ENCODE measurements around the gene SUSD6. TPM values are rescaled to one million over a fixed set of nuclear protein-coding genes. Genes with fewer than 3 reads are reported as not detected.
"Not testable (repeated sequence)": the region's sequence is repeated elsewhere in the genome, so short reads cannot be mapped to it uniquely, and the experiment has no call there.

SUSD6 gene
- total RNA-seq, 1 donor from 2014 or later: 21.4 TPM

DNA sequence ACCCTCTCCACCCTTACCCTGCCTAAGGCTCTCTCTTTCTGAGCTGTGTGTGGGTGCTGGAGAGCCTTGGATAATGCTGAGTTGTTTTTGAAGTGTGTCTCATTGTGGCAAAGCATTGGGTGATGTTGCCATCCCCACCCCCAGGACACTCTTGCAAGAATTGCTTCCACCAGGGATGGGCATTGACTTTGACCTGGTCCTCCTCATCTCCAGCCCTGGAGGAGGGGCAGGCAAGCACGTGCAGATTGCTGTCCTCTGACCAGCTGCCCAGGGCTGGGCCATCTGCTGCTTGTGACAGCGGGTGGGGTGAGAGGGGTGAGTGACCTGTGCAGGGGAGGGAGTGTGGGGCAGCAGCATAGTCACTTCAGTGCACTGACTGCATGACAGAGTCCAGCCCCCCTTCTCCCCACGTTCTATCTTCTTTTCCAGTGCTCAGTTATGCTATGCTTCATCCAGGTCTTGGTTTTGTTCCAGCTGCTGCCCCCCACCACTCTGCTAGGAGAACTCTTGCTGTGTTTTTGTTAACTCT is 26.2 kb downstream of the SUSD6 start:
- intact Hi-C loops (cut with micrococcal nuclease): no loop called here
- DNase-seq (peak; percentile 55), ATAC-seq (peak; percentile 70)

DNA sequence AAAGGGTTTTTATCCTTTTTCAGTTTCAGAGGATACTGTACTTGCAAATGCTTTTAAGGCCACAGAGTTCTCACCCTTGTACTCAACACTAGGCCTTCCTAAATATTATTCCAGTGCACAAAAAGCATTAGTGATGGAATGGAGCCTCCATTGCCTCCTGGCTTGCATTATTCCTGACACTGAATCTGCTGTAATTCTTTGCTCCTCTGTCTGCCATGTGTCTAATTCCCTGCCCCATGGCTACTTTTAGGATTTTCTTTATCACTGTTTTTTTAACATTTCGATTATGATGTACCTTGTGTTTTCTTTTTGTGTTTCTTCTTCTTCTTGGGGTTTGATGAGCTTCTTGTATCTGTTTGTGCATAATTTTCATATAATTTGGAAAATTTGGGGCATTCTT is 29.5 kb downstream of the SUSD6 start:
- intact Hi-C loops (cut with micrococcal nuclease): no loop called here
- DNase-seq (no peak), ATAC-seq (no peak)

DNA sequence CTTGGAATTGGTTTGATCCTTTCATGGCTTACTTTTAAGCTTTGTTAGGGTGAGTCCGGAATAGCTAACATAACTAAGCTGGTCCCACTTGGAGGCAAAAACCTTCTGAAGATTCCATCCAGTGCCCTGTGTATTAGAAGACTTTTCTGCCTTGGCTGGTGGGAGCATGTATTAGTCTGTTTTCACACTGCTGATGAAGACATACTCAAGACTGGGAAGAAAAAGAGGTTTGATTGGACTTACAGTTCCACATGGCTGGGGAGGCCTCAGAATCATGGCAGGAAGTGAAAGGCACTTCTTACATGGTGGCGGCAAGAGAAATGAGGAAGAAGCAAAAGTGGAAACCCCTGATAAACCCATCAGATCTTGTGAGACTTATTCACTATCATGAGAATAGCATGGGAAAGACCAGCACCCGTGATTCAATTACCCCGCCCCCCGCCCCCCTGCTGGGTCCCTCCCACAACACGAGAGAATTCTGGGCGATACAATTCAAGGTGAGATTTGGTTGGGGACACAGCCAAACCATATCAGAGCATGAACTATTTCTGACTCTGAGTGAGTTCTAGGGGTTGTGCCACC is 30.9 kb downstream of the SUSD6 start:
- intact Hi-C loops (cut with micrococcal nuclease); DNase-seq; ATAC-seq: not testable (repeated sequence)

GRCh38 chr14:69643430-69644200 is 32.2 kb downstream of the SUSD6 start:
- ATAC-seq: peak; percentile 71
- peak; percentile 49 for DNase-seq
- intact Hi-C loops (cut with micrococcal nuclease): no loop called here

- no peak for ATAC-seq
- intact Hi-C loops (cut with micrococcal nuclease): no loop called here
- no peak for DNase-seq
Observed at GRCh38 chr14:69644814-69645213, 33.4 kb downstream of the SUSD6 start.

- ATAC-seq (no peak), DNase-seq (no peak)
- intact Hi-C loops (cut with micrococcal nuclease): no loop called here
Observed at GRCh38 chr14:69647213-69647612, 35.8 kb downstream of the SUSD6 start.

DNA sequence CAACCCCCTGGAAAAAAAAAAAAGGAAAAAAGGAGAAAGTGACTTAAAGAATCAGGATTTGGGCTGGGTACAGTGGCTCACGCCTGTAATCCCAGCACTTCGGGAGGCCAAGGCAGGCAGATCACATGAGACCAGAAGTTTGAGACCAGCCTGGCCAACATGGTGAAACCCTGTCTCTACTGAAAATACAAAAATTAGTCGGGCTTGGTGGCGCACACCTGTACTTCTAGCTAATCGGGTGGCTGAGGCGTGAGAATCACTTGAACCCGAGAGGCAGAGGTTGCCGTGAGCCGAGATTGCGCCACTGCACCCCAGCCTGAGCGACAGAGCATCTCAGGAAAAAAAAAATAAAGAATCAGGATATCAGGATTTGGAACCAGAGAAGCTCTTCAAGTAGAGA is 36.2 kb downstream of the SUSD6 start:
- ATAC-seq; intact Hi-C loops (cut with micrococcal nuclease); DNase-seq: not testable (repeated sequence)

DNA sequence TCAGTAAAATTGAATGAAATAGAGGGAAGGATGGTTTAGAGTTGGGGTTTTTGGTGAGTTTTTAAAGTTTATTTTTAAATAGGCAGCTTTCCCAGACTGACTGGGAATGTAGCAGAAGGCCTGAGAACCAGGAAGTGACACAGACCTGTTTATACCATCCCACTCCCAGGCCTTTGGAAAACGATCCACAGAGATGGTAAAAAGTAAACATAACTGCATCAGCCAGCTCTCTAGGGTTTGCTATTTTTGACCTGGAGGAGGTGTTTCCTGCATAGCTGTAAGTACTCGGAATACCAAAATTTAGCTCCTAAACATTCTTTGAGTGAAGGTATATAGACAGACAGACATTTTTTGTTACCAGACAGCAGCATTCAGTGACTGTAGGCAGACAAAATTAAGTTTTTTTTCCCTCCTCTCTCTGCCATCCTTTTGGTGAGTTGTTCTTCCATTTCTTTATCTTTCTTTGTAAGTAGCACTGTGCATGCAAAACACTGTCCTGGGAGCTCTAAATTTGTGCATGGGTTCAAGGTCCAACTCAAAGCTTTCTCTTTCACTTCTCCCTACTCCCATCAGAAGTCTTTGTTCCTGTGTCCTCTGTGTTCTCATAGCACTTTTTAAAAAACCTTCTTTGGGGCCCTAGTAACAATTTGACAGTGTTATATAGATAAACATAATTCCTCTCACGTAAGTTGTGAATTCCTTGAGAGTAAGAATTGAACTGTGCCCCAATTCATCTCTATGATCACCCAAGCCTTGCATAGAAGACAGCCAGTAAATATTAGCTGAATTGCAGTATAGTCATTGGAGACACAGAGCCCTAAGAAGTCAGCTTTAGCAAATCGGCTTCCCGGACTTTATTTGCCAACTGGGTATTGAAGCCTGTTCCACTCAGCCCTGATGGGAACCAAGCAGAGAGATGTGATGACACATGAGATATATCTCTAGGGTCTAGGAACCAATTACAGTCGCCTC is 37.4 kb downstream of the SUSD6 start:
- ATAC-seq (peak; percentile 55), DNase-seq (no peak)
- intact Hi-C loops (cut with micrococcal nuclease): no loop called here

- ATAC-seq: peak; percentile 16
- no peak for DNase-seq
- intact Hi-C loops (cut with micrococcal nuclease): no loop called here
Observed at GRCh38 chr14:69650948-69651369, 39.6 kb downstream of the SUSD6 start.

DNA sequence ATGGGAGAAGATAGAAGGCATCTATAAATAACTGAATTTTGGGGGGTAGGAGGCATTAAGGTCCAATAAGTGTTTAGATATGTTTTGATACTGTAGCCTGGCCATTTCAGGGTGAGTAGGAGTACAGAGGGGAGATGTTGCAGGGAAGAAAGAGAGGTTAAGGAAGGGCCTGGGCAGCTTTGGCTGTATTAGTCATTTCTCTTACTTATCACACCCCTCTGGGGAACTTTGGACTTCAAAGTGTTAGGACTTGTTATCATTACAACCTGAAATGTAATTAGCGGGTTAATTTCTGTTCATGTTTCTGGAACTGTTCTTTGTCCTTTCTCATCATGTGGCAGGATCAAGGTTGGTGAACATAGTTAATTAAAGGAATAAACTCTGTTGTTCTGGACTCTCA is 40.3 kb downstream of the SUSD6 start:
- no peak for ATAC-seq
- intact Hi-C loops (cut with micrococcal nuclease): no loop called here
- no peak for DNase-seq

DNA sequence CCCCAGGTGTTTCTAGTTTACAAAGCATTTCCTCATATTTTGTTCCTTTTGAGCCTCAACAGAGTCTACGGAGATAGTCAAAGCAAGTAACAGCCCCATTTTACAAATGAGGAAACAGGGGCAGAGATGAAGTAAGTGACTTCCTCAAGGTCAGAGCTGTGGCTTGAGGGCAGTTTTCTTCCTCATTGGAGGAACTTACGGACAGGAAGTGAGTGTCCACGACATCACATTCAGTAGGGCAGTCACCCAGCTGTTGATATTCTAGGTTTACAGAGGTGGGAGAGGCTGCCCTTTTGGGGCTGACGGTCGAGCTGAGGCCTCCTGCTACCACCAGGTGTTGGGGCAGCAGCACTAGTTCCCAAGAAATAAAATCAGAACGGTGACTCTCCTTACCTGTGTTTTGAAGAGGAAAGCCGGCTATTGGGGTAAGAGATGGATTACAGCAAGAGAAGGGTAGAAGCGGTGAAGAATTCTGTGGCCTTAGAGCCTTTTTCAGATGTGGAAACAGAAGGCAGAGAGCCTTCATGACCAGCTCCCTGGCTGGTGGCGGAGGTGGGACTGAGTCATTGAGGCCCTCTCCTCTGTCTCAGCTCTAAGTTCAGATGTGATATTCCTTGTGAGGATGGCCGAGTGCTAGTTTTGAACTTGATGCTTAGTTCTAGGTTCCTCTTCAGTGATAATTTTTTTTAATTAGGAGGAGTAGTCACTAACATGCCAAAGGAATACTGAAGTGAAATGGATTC is 41.7 kb downstream of the SUSD6 start:
- peak; percentile 20 for ATAC-seq
- intact Hi-C loops (cut with micrococcal nuclease): no loop called here
- no peak for DNase-seq

GRCh38 chr14:69654116-69654515 is 42.7 kb downstream of the SUSD6 start:
- no peak for DNase-seq
- ATAC-seq: no peak
- intact Hi-C loops (cut with micrococcal nuclease): no loop called here

GRCh38 chr14:69657950-69658355 is 46.6 kb downstream of the SUSD6 start:
- intact Hi-C loops (cut with micrococcal nuclease): no loop called here
- DNase-seq: no peak
- ATAC-seq: peak; percentile 54

DNA sequence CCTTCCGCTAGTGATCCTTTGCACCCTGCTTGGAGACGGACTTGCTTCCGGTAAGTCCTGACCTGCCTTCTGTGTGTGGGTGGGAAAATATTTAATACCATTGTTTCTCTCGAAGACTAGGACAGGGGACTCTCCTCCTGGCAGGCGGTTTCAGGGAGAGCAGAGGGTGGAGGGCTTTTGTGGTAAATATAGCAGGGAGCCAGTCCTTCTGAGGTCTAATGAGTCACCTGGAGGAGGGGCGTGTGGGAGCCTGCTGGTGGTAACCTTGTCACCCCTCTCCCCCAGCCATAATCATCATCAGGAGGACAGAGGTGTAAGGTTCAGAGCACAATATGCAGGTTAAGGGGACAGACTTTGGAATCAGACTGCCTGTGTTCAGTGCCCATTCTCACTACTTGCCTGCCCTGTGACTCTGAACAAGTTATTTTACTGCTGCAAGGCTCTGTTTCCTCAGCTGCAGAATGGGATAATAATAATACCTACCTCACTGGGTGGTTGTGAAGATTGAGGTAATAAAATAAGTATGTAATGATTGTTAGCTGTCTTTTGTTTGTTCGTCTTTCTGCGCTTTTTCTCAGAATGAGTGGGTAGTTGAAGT is 47.4 kb downstream of the SUSD6 start:
- intact Hi-C loops (cut with micrococcal nuclease): no loop called here
- ATAC-seq (peak; percentile 33), DNase-seq (no peak)

- no peak for ATAC-seq
- intact Hi-C loops (cut with micrococcal nuclease): loop anchor here (10.0 kb wide), 1 partner anchor 46 kb away; the partner anchor contains the start of gene SUSD6
- no peak for DNase-seq
Observed at GRCh38 chr14:69660344-69661193, 49.2 kb downstream of the SUSD6 start.

- ATAC-seq (no peak), DNase-seq (no peak)
- intact Hi-C loops (cut with micrococcal nuclease): loop anchor here (10.0 kb wide), 1 partner anchor 46 kb away; the partner anchor contains the start of gene SUSD6
Observed at GRCh38 chr14:69661194-69661537, 49.8 kb downstream of the SUSD6 start.

GRCh38 chr14:69662636-69663299 is 51.4 kb downstream of the SUSD6 start:
- DNase-seq (no peak), ATAC-seq (no peak)
- intact Hi-C loops (cut with micrococcal nuclease): loop anchor here (10.0 kb wide), 1 partner anchor 48 kb away; the partner anchor contains the start of gene SUSD6
